Endothelial cell of umbilical vein (primary cell): Measurements from ENCODE around the gene SMARCAL1.

Experiments
- CTCF ChIP-seq, 2 donors: IDR thresholded peaks; 1 replicate in 1 of 2; 2 replicates in 1 of 2; pipeline ENCODE4 v1.5.1; 2011; ENCODE audit warnings: low read length in 2 of 2, mild to moderate bottlenecking in 2 of 2, moderate library complexity in 2 of 2, control low read depth in 1 of 2, inconsistent platforms in 1 of 2, low read depth in 1 of 2; ENCODE audit not compliant: insufficient read depth in 1 of 2; ENCODE audit errors: extremely low read depth in 1 of 2
- EZH2 ChIP-seq: IDR thresholded peaks from 2 replicates; pipeline ENCODE4 v1.6.1; 2012; ENCODE audit warnings: borderline replicate concordance, low read depth, mild to moderate bottlenecking, moderate library complexity, low read length, inconsistent platforms; ENCODE audit not compliant: severe bottlenecking
- FOS ChIP-seq: IDR thresholded peaks from 2 replicates; pipeline ENCODE4 v1.6.1; 2011; ENCODE audit warnings: mild to moderate bottlenecking, low read length, moderate library complexity, borderline replicate concordance; ENCODE audit not compliant: insufficient read depth
- GATA2 ChIP-seq: IDR thresholded peaks from 2 replicates; pipeline ENCODE4 v1.7.0; 2011; ENCODE audit warnings: low read depth, mild to moderate bottlenecking, moderate library complexity, mixed read lengths, low read length; ENCODE audit not compliant: insufficient read length, insufficient read depth
- JUN ChIP-seq: IDR thresholded peaks from 2 replicates; pipeline ENCODE4 v1.6.1; 2011; ENCODE audit warnings: borderline replicate concordance, low read depth; ENCODE audit not compliant: insufficient read length, insufficient read depth
- MAX ChIP-seq: IDR thresholded peaks from 2 replicates; pipeline ENCODE4 v1.6.1; 2011; ENCODE audit not compliant: insufficient read depth, insufficient read length
- MYC ChIP-seq: IDR thresholded peaks from one replicate; pipeline ENCODE4 v1.6.1; 2011; ENCODE audit warnings: mild to moderate bottlenecking, low read depth, low read length
- POLR2A ChIP-seq: IDR thresholded peaks from 2 replicates; pipeline ENCODE4 v1.6.1; 2012; ENCODE audit warnings: low read depth, mild to moderate bottlenecking, control low read depth, low read length
- POLR2AphosphoS5 ChIP-seq: IDR thresholded peaks from 2 replicates; pipeline ENCODE4 v1.6.1; 2012; ENCODE audit warnings: low read depth, mild to moderate bottlenecking, control low read depth, low read length, moderate library complexity; ENCODE audit not compliant: insufficient read depth

- TF ChIP-seq POLR2A (no peak), CTCF (IDR thresholded peaks at IDR 0.05; ENCODE audit: extremely low read depth in 1 of 2, insufficient read depth in 1 of 2, low read depth in 1 of 2, low read length in 2 of 2) (no peak), POLR2AphosphoS5 (no peak), EZH2 (no peak), MAX (no peak), MYC (no peak), GATA2 (no peak), FOS (no peak), JUN (no peak)
These were observed 37.0 kb upstream of the SMARCAL1 start for GRCh38 chr2:216375286-216375685.
